HTERT RPE-1 (cell line): ENCODE data around the gene ATF4.
"Not testable (repeated sequence)": the region's sequence is repeated elsewhere in the genome, so short reads cannot be mapped to it uniquely, and the experiment has no call there.

Experiments
- in situ Hi-C: fragments of 300-500 bp; cut with MboI; formaldehyde crosslinking; loops from 4 replicates; pipeline ENCODE4 v1.14.3; 2020; ENCODE audit warnings: low sequenced_read_pairs

The ATF4 gene

GRCh38 chr22:39510529-39511149 lies 9.7 kb upstream of the ATF4 start:
- in situ Hi-C loops: no loop called here

GRCh38 chr22:39511226-39511625 lies 9.1 kb upstream of the ATF4 start:
- in situ Hi-C loops: no loop called here

GRCh38 chr22:39512026-39512425 lies 8.3 kb upstream of the ATF4 start:
- in situ Hi-C loops: no loop called here

- in situ Hi-C loops: no loop called here
Measured at GRCh38 chr22:39513791-39514190, 6.6 kb upstream of the ATF4 start.

- in situ Hi-C loops: no loop called here
Measured at GRCh38 chr22:39514373-39514973, 5.9 kb upstream of the ATF4 start.

- in situ Hi-C loops: no loop called here
Measured at GRCh38 chr22:39515266-39516050, 4.9 kb upstream of the ATF4 start.

GRCh38 chr22:39517470-39517869 lies 2.9 kb upstream of the ATF4 start:
- in situ Hi-C loops: no loop called here

GRCh38 chr22:39518144-39518786 lies 2.1 kb upstream of the ATF4 start:
- in situ Hi-C loops: no loop called here

- in situ Hi-C loops: no loop called here
Measured at GRCh38 chr22:39518996-39519680, 1.2 kb upstream of the ATF4 start.

- in situ Hi-C loops: no loop called here
Measured at GRCh38 chr22:39519681-39520225, 609 bp upstream of the ATF4 start.

- in situ Hi-C loops: not testable (repeated sequence)
Measured at GRCh38 chr22:39521106-39521885, 934 bp downstream of the ATF4 start.

- in situ Hi-C loops: not testable (repeated sequence)
Measured at GRCh38 chr22:39522091-39522490, 1.7 kb downstream of the ATF4 start.

- in situ Hi-C loops: no loop called here
Measured at GRCh38 chr22:39522567-39523300, 2.4 kb downstream of the ATF4 start.

- in situ Hi-C loops: no loop called here
Measured at GRCh38 chr22:39524089-39524752, 3.9 kb downstream of the ATF4 start.

- in situ Hi-C loops: no loop called here
Measured at GRCh38 chr22:39524753-39525657, 4.6 kb downstream of the ATF4 start.

GRCh38 chr22:39525658-39525975 lies 5.3 kb downstream of the ATF4 start:
- in situ Hi-C loops: no loop called here

GRCh38 chr22:39526736-39527171 lies 6.4 kb downstream of the ATF4 start:
- in situ Hi-C loops: no loop called here

GRCh38 chr22:39527481-39527961 lies 7.2 kb downstream of the ATF4 start:
- in situ Hi-C loops: no loop called here
